H54 (cell line): ENCODE data around the gene DOCK10.

ENCODE experiments used
- DNase-seq: peaks from one replicate; pipeline ENCODE4 v3.0.0; 2011; ENCODE audit warnings: low spot score, mixed read lengths; ENCODE audit not compliant: insufficient read length
- FAIRE-seq: peaks from 3 replicates; lab custom pipeline; 2011; peaks lifted over from hg19 to GRCh38; lab: Jason Lieb, UNC
- POLR2A ChIP-seq: IDR thresholded peaks from 2 replicates; pipeline ENCODE4 v1.6.1; 2011; ENCODE audit warnings: low read depth, mild to moderate bottlenecking, low read length

The DOCK10 gene

GRCh38 chr2:225041851-225042799, at the start of gene DOCK10:
DOCK10 (minus strand) TSS chr2:225042468; CDS start chr2:225042374, 94 bp downstream.
- TF ChIP-seq POLR2A = no peak; the same call in 1 of the 2 replicates
- FAIRE-seq (no peak), DNase-seq (peak; percentile 30)

GRCh38 chr2:225091336-225091735, 49.1 kb upstream of the DOCK10 start:
- FAIRE-seq (peak; percentile 98), DNase-seq (peak; percentile 50)
- no peak for TF ChIP-seq POLR2A

- peak; percentile 85 for FAIRE-seq
- no peak for TF ChIP-seq POLR2A
- DNase-seq = no peak
Measured at GRCh38 chr2:225090746-225091145, 48.5 kb upstream of the DOCK10 start.

GRCh38 chr2:225086915-225087314, 44.6 kb upstream of the DOCK10 start:
- FAIRE-seq (no peak), DNase-seq (no peak)
- no peak for TF ChIP-seq POLR2A

- TF ChIP-seq POLR2A = no peak
- DNase-seq = no peak
- no peak for FAIRE-seq
Measured at GRCh38 chr2:225086439-225086838, 44.2 kb upstream of the DOCK10 start.

- no peak for FAIRE-seq
- no peak for TF ChIP-seq POLR2A
Measured at GRCh38 chr2:225083276-225083675, 41.0 kb upstream of the DOCK10 start.

GRCh38 chr2:225076125-225076524, 33.9 kb upstream of the DOCK10 start:
- TF ChIP-seq POLR2A = no peak
- FAIRE-seq = no peak
- no peak for DNase-seq

More at GRCh38 chr2:225083276-225083675, 41.0 kb upstream of the DOCK10 start:
- DNase-seq = no peak

- no peak for TF ChIP-seq POLR2A
- FAIRE-seq (no peak), DNase-seq (no peak)
Measured at GRCh38 chr2:225074919-225075681, 32.8 kb upstream of the DOCK10 start.

- no peak for FAIRE-seq
- no peak for TF ChIP-seq POLR2A
Measured at GRCh38 chr2:225074366-225074765, 32.1 kb upstream of the DOCK10 start.

GRCh38 chr2:225073198-225073597, 30.9 kb upstream of the DOCK10 start:
- no peak for TF ChIP-seq POLR2A
- DNase-seq = no peak
- FAIRE-seq = no peak

More at GRCh38 chr2:225074366-225074765, 32.1 kb upstream of the DOCK10 start:
- DNase-seq = no peak

GRCh38 chr2:225072444-225072843, 30.2 kb upstream of the DOCK10 start:
- FAIRE-seq (no peak), DNase-seq (no peak)
- no peak for TF ChIP-seq POLR2A

GRCh38 chr2:225070811-225071210, 28.5 kb upstream of the DOCK10 start:
- no peak for DNase-seq
- no peak for FAIRE-seq
- no peak for TF ChIP-seq POLR2A

- no peak for DNase-seq
- FAIRE-seq = no peak
- no peak for TF ChIP-seq POLR2A
Measured at GRCh38 chr2:225069966-225070365, 27.7 kb upstream of the DOCK10 start.

GRCh38 chr2:225069477-225069876, 27.2 kb upstream of the DOCK10 start:
- FAIRE-seq = no peak
- no peak for DNase-seq
- no peak for TF ChIP-seq POLR2A
